DMS153 treated with DMSO at 0.1 percent for 48 hours (cell line): ENCODE data around the gene C14orf39.

Source experiments
- DNase-seq: peaks from one replicate; lab custom pipeline; 2025; ENCODE audit not compliant: unreplicated experiment; lab: John Stamatoyannopoulos, UW

C14orf39 gene, protein sequence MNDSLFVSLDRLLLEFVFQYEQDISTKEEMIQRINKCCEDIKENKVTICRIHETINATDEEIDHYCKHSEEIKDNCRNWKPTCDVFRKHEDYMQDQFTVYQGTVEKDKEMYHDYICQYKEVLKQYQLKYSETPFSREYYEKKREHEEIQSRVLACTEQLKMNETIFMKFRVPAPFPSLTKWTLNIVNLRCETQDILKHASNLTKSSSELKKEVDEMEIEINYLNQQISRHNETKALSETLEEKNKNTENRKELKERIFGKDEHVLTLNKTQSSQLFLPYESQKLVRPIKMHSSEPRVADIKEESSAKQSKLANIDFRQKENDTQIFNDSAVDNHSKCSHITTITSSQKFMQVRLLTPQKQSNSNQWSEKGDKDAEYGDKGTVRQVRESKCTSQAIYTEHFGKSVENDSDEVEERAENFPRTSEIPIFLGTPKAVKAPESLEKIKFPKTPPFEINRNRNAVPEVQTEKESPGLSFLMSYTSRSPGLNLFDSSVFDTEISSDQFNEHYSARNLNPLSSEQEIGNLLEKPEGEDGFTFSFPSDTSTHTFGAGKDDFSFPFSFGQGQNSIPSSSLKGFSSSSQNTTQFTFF

GRCh38 chr14:60485598-60486251 lies at the start of gene C14orf39:
Gene C14orf39, minus strand, starts transcription at chr14:60486063. Its CDS starts 985 bp downstream, at chr14:60485078.
- peak; percentile 10 for DNase-seq

- no peak for DNase-seq
These were observed 46.6 kb upstream of the C14orf39 start for GRCh38 chr14:60532442-60532841.

GRCh38 chr14:60515511-60516289 lies 29.8 kb upstream of the C14orf39 start:
- DNase-seq, result no peak

GRCh38 chr14:60514741-60515491 lies 29.1 kb upstream of the C14orf39 start:
- peak; percentile 46 for DNase-seq

- no peak for DNase-seq
These were observed 28.5 kb upstream of the C14orf39 start for GRCh38 chr14:60514378-60514740.

DNA sequence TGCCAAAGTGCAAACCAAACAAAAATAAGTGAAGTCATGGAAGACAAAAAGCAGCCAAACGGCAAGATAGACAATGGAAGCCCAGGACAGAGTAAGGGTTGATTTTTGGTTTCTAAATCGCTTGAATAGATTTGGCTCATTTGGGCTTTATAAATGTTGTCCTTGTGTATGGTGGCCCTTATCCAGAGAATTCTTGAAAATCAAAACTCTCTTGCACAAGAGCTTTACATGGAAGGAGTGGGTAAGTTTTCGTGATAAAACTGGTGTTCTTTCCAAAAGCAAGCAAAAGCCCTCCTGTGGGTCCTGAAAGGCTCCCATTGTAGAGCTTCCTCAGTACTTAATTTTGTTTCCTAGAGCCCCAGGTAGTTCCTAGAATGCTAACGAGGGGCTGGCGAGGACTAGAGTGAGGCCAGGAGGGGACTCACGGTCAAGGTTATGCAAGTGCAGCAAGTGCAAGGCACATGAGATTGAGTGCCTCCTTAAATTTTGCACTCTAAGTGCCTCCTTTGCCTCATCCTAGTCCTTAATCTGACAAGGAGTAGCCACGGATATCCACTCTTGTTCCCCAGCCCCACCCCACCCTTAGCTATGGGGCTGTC lies 27.2 kb upstream of the C14orf39 start:
- DNase-seq, result no peak

GRCh38 chr14:60512126-60512525 lies 26.3 kb upstream of the C14orf39 start:
- no peak for DNase-seq

DNA sequence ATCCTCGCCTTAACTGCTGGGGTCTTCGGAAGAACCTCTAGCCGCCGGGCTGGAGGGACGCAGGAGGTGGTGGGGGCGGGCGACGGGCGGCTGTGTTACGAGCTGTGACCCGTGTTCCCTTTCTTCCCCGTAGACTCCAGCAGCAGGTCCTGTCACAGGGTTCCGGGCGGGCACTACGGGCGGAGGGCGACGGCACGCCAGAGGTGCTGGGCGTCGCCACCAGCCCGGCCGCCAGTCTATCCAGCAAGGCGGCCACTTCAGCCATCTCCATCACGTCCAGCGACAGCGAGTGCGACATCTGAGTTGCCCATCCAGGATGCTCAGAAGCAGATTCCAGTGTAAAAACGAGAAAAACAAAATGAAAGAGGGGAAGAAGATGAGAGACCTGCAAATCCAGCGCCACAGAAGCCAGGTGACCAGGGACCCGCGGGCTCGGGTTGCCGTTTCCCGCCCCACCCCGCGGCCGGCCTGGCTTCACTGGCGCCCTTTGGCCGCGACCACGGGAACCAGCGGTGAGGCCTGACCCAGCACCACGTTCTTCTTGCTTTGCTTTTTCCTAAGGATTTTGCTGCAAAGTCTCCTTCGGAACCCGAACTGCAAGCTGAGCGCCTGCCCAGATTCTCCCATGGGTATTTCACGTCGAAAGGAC lies 25.2 kb upstream of the C14orf39 start:
- DNase-seq, result peak; percentile 16

DNA sequence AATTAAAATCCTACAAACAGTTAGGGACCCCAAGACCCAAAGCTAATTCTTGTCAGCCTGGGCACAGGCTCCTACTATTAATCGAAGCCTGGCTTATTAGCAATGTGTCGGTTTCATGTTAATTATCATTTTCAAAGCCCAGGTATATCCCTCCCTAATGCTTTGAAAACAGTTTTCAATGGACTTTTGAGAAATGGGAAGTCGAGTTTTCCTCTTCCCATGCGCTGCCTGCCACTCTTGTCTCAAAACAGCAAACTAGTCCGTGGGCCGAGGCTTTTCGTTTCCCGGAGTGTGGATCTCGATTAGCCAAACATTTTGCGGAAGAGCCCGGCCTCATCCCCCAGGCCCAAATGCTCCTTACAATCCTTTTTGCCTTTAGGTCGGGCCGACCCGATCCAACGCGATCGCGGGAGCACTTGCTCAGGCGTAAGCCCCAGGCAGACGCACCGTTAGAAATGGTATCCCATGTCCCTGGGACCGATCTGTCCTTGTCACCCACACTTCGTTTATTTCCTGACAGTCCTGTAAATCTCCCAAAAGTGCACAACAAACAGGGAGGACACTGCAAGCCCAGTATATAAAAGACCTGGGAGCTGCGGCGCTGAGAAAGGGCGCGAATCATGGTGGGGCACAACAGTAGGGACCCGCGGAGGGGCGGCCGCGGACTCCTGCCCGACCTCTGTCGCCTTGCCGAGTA lies 24.5 kb upstream of the C14orf39 start:
- no peak for DNase-seq

DNA sequence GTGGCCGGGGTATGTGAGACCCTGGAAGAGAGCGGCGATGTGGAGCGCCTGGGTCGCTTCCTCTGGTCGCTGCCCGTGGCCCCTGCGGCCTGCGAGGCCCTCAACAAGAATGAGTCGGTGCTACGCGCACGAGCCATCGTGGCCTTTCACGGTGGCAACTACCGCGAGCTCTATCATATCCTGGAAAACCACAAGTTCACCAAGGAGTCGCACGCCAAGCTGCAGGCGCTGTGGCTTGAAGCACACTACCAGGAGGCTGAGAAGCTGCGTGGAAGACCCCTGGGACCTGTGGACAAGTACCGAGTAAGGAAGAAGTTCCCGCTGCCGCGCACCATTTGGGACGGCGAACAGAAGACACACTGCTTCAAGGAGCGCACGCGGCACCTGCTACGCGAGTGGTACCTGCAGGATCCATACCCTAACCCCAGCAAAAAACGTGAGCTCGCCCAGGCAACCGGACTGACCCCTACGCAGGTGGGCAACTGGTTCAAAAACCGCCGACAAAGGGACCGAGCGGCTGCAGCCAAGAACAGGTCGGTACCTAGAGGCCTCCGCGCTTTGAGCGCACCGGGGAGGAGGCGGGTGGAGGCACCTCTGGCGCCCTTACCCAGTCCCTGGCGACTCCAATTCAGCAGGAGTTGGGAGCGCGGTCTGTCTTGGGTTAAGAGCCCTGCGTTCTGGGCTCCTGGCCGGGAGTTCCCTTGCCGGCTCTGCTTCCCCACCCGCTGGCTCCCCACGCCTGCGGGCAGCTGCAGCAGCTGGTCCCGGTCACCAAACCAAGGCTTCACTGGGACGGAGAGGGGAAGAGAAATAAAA lies 23.8 kb upstream of the C14orf39 start:
- no peak for DNase-seq

DNA sequence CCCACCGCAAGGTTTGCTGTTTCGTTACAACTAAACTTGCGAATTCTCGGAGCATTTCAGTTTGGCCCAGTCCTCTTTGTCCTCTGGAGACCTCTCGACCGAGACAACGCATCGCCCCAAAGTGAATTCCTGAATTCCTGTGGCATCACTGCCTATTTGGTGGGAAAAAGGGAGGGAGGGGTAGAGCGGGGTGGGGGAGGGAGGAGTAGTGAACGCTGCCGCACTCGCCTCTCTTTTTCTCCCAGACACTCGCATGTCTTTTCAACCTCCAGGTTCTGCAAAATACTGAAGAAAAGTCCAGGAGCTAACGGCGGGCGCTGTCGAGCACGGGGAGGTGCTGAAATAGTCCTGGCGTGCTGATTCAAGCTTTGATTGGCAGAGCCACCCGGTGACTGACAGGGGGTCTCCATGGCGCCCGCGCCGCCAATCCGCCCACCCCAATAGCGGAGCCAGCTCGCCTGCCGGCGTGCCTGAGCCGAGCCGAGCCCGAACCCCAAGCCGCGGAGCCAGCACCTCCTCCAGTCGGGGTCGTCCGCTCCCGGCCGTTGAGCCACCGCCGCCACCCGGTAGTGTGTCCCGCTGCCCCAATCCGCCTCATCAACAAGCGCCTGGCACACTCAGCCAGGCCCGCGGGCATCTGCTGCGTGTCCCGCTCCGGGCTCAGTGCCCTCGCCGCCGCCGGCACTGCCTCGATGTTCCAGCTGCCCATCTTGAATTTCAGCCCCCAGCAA lies 23.0 kb upstream of the C14orf39 start, which contains the start of gene SIX6:
SIX6 (plus strand) TSS at position 440 of the 731 bp plus-strand sequence; CDS start at position 693, 253 bp downstream.
- DNase-seq, result no peak

DNA sequence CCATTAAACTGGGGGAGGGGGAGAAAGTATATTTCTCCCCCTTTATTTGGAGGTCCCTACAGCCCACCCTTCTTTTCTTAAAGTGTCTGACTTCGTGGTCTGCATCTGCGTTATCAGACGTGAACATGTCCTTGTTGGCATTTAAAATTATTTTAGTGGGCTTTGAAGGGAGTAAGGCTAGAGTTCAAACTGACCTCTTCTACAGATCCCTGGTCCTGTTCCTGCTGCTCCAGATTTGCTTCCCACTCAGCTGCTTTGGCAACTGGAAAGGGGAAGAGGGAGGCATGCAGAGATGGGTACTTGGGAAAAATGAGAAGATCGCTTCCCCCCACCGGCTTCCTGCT lies 22.5 kb upstream of the C14orf39 start:
- no peak for DNase-seq

GRCh38 chr14:60506985-60507829 lies 21.3 kb upstream of the C14orf39 start:
- DNase-seq, result no peak

GRCh38 chr14:60506462-60506984 lies 20.7 kb upstream of the C14orf39 start:
- DNase-seq, result no peak

GRCh38 chr14:60506010-60506409 lies 20.1 kb upstream of the C14orf39 start:
- no peak for DNase-seq

- no peak for DNase-seq
These were observed 19.6 kb upstream of the C14orf39 start for GRCh38 chr14:60505448-60505847.
